ENCODE measurements around the gene GALNT8.
"Not testable (repeated sequence)": the region's sequence is repeated elsewhere in the genome, so short reads cannot be mapped to it uniquely, and the experiment has no call there.

The GALNT8 gene

GRCh38 chr12:4742416-4742970 lies 22.3 kb downstream of the GALNT8 start:
- DNase-seq (no peak), ATAC-seq (ENCODE audit: insufficient read depth, low read depth) (no peak)
- Histone ChIP-seq H3K27ac (ENCODE audit: low read length) (no peak overlapping the region), H3K4me3 (ENCODE audit: low read depth in 1 of 2, low read length in 2 of 2) (no peak overlapping the region), H3K4me2 (ENCODE audit: insufficient read depth, low read length) (no peak overlapping the region), H3K9me3 (ENCODE audit: insufficient read depth, low read length, severe bottlenecking) (no peaks in the 10 kb centered on the region), H3K27me3 (ENCODE audit: insufficient read depth, low read length, poor library complexity) (peaks cover 21% of the 10 kb centered on the region), H4K20me1 (ENCODE audit: insufficient read depth, low read length) (no peaks in the 10 kb centered on the region), H3K9ac (ENCODE audit: low read depth, low read length) (no peak overlapping the region), H3K36me3 (ENCODE audit: insufficient read depth, low read length) (no peaks in the 10 kb centered on the region), H3K4me1 (ENCODE audit: insufficient read depth, low read length) (no peaks in the 10 kb centered on the region), H3K79me2 (ENCODE audit: insufficient read depth, low read length) (no peaks in the 10 kb centered on the region), H2AFZ (ENCODE audit: low read depth, low read length) (no peak overlapping the region)
- TF ChIP-seq EZH2 (IDR thresholded peaks at IDR 0.05; ENCODE audit: borderline replicate concordance, low read depth, low read length, severe bottlenecking) = no peak
- no peak for TF ChIP-seq CTCF (IDR thresholded peaks at IDR 0.05; ENCODE audit: borderline replicate concordance, extremely low read depth, low read length, poor library complexity, severe bottlenecking)

- H3K27me3 ChIP-seq (ENCODE audit: insufficient read depth, low read length, poor library complexity) = peaks cover 21% of the 10 kb centered on the region
- H2AFZ ChIP-seq (ENCODE audit: low read depth, low read length) = no peak overlapping the region
- no peaks in the 10 kb centered on the region for H3K4me1 ChIP-seq (ENCODE audit: insufficient read depth, low read length)
- no peaks in the 10 kb centered on the region for H3K36me3 ChIP-seq (ENCODE audit: insufficient read depth, low read length)
- no peak overlapping the region for H3K9ac ChIP-seq (ENCODE audit: low read depth, low read length)
- H3K4me2 ChIP-seq (ENCODE audit: insufficient read depth, low read length) = no peak overlapping the region
- TF ChIP-seq CTCF (IDR thresholded peaks at IDR 0.05; ENCODE audit: borderline replicate concordance, extremely low read depth, low read length, poor library complexity, severe bottlenecking) = peak; percentile 5
- no peak for TF ChIP-seq EZH2 (IDR thresholded peaks at IDR 0.05; ENCODE audit: borderline replicate concordance, low read depth, low read length, severe bottlenecking)
- ATAC-seq (ENCODE audit: insufficient read depth, low read depth) = no peak
- H3K4me3 ChIP-seq (ENCODE audit: low read depth in 1 of 2, low read length in 2 of 2) = no peak overlapping the region
- DNase-seq = no peak
- H4K20me1 ChIP-seq (ENCODE audit: insufficient read depth, low read length) = no peaks in the 10 kb centered on the region
- H3K27ac ChIP-seq (ENCODE audit: low read length) = no peak overlapping the region
- H3K79me2 ChIP-seq (ENCODE audit: insufficient read depth, low read length) = no peaks in the 10 kb centered on the region
- H3K9me3 ChIP-seq (ENCODE audit: insufficient read depth, low read length, severe bottlenecking) = no peaks in the 10 kb centered on the region
Observed at GRCh38 chr12:4743046-4743445, 22.8 kb downstream of the GALNT8 start.

GRCh38 chr12:4744709-4745108 lies 24.5 kb downstream of the GALNT8 start:
- no peaks in the 10 kb centered on the region for H3K79me2 ChIP-seq (ENCODE audit: insufficient read depth, low read length)
- ATAC-seq (ENCODE audit: insufficient read depth, low read depth) (no peak), DNase-seq (no peak)
- no peak overlapping the region for H3K9ac ChIP-seq (ENCODE audit: low read depth, low read length)
- H3K9me3 ChIP-seq (ENCODE audit: insufficient read depth, low read length, severe bottlenecking) = no peaks in the 10 kb centered on the region
- TF ChIP-seq CTCF (IDR thresholded peaks at IDR 0.05; ENCODE audit: borderline replicate concordance, extremely low read depth, low read length, poor library complexity, severe bottlenecking) = no peak
- no peak for TF ChIP-seq EZH2 (IDR thresholded peaks at IDR 0.05; ENCODE audit: borderline replicate concordance, low read depth, low read length, severe bottlenecking)
- no peak overlapping the region for H3K4me3 ChIP-seq (ENCODE audit: low read depth in 1 of 2, low read length in 2 of 2)
- H3K4me1 ChIP-seq (ENCODE audit: insufficient read depth, low read length) = no peaks in the 10 kb centered on the region
- H3K27me3 ChIP-seq (ENCODE audit: insufficient read depth, low read length, poor library complexity) = peaks cover 17% of the 10 kb centered on the region
- H4K20me1 ChIP-seq (ENCODE audit: insufficient read depth, low read length) = no peaks in the 10 kb centered on the region
- no peak overlapping the region for H2AFZ ChIP-seq (ENCODE audit: low read depth, low read length)
- H3K4me2 ChIP-seq (ENCODE audit: insufficient read depth, low read length) = no peak overlapping the region
- no peak overlapping the region for H3K27ac ChIP-seq (ENCODE audit: low read length)
- H3K36me3 ChIP-seq (ENCODE audit: insufficient read depth, low read length) = no peaks in the 10 kb centered on the region

- no peak for ATAC-seq (ENCODE audit: insufficient read depth, low read depth)
- H4K20me1 ChIP-seq (ENCODE audit: insufficient read depth, low read length) = no peaks in the 10 kb centered on the region
- no peak overlapping the region for H3K9ac ChIP-seq (ENCODE audit: low read depth, low read length)
- H3K27ac ChIP-seq (ENCODE audit: low read length) = no peak overlapping the region
- TF ChIP-seq EZH2 (IDR thresholded peaks at IDR 0.05; ENCODE audit: borderline replicate concordance, low read depth, low read length, severe bottlenecking) (no peak), CTCF (IDR thresholded peaks at IDR 0.05; ENCODE audit: borderline replicate concordance, extremely low read depth, low read length, poor library complexity, severe bottlenecking) (no peak)
- no peak overlapping the region for H3K4me3 ChIP-seq (ENCODE audit: low read depth in 1 of 2, low read length in 2 of 2)
- no peak for DNase-seq
- H3K79me2 ChIP-seq (ENCODE audit: insufficient read depth, low read length) = no peaks in the 10 kb centered on the region
- no peak overlapping the region for H2AFZ ChIP-seq (ENCODE audit: low read depth, low read length)
- H3K4me2 ChIP-seq (ENCODE audit: insufficient read depth, low read length) = no peak overlapping the region
- H3K9me3 ChIP-seq (ENCODE audit: insufficient read depth, low read length, severe bottlenecking) = no peaks in the 10 kb centered on the region
- H3K27me3 ChIP-seq (ENCODE audit: insufficient read depth, low read length, poor library complexity) = peaks cover 17% of the 10 kb centered on the region
- no peaks in the 10 kb centered on the region for H3K36me3 ChIP-seq (ENCODE audit: insufficient read depth, low read length)
- H3K4me1 ChIP-seq (ENCODE audit: insufficient read depth, low read length) = no peaks in the 10 kb centered on the region
Observed at GRCh38 chr12:4745249-4745648, 25.0 kb downstream of the GALNT8 start.

GRCh38 chr12:4751654-4752053 lies 31.5 kb downstream of the GALNT8 start:
- not testable (repeated sequence) for H3K9ac ChIP-seq (ENCODE audit: low read depth, low read length); ATAC-seq (ENCODE audit: insufficient read depth, low read depth); H4K20me1 ChIP-seq (ENCODE audit: insufficient read depth, low read length); H3K4me1 ChIP-seq (ENCODE audit: insufficient read depth, low read length); H3K79me2 ChIP-seq (ENCODE audit: insufficient read depth, low read length); H3K27me3 ChIP-seq (ENCODE audit: insufficient read depth, low read length, poor library complexity); DNase-seq; H2AFZ ChIP-seq (ENCODE audit: low read depth, low read length); H3K9me3 ChIP-seq (ENCODE audit: insufficient read depth, low read length, severe bottlenecking); H3K4me2 ChIP-seq (ENCODE audit: insufficient read depth, low read length); H3K4me3 ChIP-seq (ENCODE audit: low read depth in 1 of 2, low read length in 2 of 2); H3K27ac ChIP-seq (ENCODE audit: low read length); H3K36me3 ChIP-seq (ENCODE audit: insufficient read depth, low read length)

Measured in DND-41 (cell line).